NCI-H1092 treated with DMSO at 0.1 percent for 48 hours (cell line): ENCODE measurements around the gene KMT2D.

Source experiments
- DNase-seq: peaks from one replicate; lab custom pipeline; 2025; lab: John Stamatoyannopoulos, UW

The KMT2D gene

GRCh38 chr12:49060237-49061156, at the start of gene KMT2D:
TSS of gene KMT2D (minus strand) at chr12:49060794. CDS start at chr12:49055324, 5,470 bp downstream.
- peak; percentile 84 for DNase-seq

DNA sequence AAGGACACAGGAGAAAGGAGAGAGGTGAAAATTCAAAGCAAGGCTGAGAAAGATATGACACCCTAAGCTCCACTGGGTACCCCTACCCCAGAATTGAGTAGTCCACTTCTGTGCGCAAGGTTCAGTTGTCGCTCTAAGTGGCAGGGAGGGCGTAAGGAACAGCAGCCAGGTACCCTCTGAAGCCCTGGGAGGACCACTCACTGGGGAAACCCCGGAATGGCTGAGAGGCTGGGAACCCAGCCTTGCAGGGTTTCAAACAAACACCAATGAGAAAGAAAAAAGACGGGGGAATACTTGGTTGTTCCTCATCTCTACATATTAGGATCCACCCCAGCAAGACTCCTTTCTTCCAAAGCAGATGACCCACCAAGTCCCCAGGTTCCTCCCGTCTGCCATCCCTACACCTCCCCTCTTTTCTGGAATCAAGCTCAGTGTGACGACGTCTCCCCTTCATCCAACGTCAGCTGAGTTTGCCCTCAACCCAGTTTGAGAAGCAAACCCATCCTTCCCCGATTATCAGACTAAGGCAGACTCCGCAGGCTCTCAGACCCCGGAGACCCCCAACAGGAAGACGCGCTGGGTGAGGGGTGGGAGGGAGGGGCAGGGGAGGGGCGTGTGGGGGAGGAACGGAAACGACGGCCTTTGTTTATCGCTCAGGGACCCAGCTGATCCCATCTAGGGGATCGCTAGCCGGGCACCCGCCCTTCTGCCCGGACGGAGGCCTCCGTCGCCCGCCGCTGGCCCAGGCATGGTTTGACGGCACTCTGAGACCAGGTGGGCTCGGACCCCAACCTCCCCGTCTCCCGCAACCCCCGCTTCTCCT, 49.3 kb upstream of the KMT2D start:
- no peak for DNase-seq

- no peak for DNase-seq
Observed at GRCh38 chr12:49108958-49109404, 48.4 kb upstream of the KMT2D start.

GRCh38 chr12:49105504-49106084, 45.0 kb upstream of the KMT2D start:
- DNase-seq: no peak

- DNase-seq: no peak
Observed at GRCh38 chr12:49104822-49105221, 44.2 kb upstream of the KMT2D start.

- no peak for DNase-seq
Observed at GRCh38 chr12:49100380-49100779, 39.8 kb upstream of the KMT2D start.

DNA sequence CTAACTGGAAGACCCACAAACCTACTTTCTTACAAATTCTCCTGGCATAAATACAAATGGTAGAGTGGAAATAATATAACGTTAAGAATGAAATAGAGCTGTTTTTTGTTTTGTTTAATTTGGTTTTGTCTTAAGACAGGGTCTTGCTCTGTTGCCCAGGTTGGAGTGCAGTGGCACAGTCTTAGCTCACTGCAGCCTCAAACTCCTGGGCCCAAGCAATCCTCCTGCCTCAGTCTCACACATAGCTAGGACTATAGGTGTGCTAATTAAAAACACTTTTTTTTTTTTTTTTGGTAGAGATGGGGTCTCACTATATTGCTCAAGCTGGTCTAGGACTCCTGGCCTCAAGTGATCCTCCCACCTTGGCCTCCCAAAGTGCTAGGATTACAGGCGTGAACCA, 38.1 kb upstream of the KMT2D start:
- no peak for DNase-seq

DNA sequence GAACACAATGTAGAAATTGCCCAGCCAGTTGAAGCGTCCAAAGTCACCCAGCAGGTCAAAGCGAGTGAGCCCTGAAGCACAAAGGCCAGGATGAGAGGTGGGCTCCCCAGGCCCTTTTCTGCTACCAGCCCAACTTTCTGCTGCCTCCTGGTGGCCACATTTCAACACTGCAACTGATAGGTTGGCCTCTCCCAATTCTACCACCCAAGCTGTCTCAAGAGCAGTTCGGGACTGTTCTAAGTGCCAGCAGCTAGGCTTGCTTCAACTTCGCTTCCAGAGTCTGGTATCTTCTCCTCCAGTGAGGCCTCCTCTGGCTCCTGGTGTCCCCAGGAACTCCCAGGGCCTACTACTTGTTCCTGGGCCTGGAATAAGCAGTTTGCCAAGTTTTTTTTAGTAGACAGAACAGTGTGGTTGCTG, 37.4 kb upstream of the KMT2D start:
- no peak for DNase-seq

GRCh38 chr12:49097381-49097780, 36.8 kb upstream of the KMT2D start:
- DNase-seq: no peak

DNA sequence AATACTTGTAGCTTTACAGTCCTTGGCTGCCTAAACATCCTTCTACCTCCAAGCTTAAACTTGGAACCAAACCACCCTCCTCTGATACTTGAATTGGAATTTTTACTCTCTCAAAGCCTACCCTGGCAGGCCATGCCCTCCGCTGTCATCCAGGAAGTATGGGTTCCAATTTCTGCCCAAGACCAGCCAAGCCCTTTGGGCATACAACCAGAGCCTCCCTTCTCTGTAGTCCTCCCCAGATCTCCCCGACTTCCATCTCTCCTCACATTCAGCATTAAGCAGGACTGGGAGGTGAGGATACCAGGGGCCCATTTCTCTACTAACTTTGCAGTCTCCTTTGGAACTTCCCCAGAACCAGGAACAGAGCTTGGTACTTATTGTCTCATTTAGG, 34.4 kb upstream of the KMT2D start:
- DNase-seq: no peak

DNA sequence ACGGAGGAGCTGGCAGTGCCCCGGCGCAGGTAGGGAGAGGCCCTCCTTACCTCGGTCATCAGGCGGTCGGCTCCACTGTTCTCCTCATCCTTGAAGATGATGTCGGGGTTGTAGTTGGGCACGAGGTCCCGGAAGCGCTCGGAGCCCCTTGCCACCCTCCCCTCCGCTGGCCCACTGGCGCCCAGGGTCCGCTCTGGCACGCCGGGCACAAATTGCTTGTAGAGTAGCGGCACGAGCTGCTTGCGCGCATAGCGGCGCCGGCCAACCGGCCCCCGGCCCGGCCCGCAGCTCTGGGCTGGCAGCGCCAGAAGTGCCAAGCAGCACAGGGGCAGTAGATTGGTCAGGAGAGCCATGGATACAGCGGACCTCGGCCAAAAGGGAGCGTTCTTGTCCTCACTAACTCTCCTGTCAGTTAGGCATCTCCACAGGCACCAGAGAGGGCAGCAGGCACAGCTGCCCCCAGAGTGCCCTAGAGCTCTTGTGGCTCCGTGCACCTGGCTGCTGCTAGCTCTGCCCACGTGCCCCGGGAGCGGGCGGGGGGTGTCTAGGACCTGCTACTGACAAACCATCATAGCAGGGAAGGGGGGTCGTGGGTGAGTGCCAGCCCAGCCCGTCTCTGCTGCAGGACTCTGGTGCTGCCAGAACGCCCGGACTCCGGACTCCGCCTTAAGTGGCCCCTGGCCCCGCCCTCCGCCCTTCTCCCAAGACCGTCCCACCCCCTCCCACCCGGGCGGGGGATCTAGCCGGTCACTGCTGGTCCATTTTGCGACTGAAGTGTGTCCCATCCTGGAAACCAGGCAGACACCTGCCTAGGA, 33.8 kb upstream of the KMT2D start, which contains the start of gene DHH:
DHH (minus strand) TSS at position 642 of the 815 bp plus-strand sequence; CDS start at position 353, 289 bp downstream.
- peak; percentile 7 for DNase-seq

DNA sequence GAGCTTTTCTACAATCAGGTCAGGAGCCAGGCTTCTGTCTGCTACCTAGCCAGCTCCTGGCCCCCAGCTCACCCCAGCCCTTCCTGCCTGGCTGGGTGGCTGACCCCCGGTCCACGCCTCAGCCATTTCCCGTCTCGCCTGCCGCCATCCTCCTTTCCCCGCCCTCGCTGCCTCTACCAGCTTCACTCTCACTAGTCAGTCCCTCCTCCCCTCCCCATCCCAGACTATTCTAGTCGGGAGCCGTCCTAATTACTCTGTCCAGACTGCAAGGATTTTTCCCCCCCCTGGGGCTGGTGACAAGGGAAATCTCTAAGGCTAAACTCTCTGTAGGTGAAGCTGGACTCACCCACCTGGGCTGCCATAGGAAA, 33.2 kb upstream of the KMT2D start:
- DNase-seq: no peak

DNA sequence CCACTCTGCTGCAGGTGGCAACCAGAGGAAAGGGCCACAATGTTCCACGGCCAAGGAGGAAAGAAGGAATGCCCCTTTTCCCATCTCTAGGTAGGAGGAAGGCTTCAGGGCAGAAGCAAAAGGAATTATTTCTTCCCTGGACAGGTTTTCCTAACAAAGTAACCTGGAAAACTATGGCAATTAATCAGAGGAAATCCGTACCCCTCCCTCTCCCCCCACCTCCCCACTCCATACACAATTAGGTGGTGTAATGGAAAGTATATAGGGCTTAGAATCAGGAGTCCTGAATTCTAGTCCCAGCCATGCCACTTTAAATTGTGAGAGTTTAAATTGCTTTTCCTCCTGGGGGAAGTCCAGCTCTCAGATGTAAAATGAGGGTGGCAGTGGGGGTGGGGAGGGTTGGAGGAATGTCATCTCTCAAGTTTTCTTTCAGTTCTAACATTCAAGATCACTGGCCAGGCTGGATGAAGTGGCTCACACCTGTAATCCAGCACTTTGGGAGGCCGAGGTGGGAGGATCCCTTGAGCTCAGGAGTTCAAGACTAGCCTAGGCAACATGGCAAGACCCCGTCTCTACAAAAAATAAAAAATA, 32.3 kb upstream of the KMT2D start:
- DNase-seq: no peak

DNA sequence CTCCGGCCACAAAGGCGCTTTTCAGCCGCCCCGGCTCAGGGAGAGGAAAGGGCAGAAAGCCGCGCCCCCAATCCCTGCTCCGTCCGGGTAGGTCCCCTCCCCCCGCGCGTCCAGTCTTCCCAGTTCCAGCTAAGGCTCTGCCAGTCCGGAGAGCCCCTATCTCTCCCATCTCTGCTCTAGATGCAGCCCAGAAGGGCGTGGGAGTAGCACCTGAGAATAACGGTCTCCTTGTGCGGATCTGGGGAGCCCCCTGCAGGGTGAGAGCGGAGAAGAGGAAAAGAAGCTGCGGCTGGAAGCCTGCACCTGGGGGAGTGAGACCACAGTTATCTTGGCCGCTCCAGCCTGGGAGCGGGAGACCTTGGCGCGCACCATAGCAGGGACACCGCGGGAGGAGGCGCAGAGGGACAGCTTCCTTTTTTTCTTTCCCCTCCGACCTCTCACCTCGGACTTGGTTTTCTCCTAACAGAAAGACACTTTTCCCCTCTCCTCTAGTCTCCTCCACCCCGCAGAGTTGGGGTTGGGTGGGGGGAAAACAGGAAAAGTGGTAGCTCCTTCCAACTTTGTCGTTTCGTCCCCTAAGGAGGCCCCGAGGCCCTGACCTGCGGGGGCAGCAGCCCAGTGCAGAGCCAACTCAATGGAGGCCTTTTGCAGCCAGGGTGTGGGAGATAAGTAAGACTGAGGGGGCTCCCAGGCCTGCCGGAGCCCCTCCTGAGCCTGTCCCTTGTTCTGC, 31.7 kb upstream of the KMT2D start:
- DNase-seq: no peak

- no peak for DNase-seq
Observed at GRCh38 chr12:49091836-49092085, 31.2 kb upstream of the KMT2D start.

GRCh38 chr12:49091056-49091835, 30.7 kb upstream of the KMT2D start:
- DNase-seq: no peak

GRCh38 chr12:49089821-49090773, 29.5 kb upstream of the KMT2D start:
- DNase-seq: no peak

DNA sequence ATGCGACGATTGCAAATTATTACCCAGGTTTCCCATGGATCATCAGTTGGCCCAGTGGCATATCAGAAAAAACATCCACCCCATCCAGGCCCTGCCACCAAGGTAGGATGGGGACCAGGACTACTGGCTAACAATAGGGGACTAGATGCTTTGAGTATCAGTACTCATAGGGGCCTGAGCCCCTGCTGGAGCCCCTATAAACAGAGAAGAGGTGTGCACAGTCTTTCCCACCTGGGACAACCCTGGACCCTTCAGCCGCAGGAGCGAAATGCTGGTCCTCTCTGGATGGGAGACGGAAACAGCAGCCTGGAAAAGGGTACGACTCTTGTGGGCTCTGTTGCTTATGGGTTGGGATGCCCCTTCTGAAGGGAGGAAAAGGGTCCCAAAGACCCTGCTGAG, 28.3 kb upstream of the KMT2D start:
- DNase-seq: no peak
